Measurements from ENCODE around the gene CPNE5.

- no peak for TF ChIP-seq CTCF (conservative IDR thresholded peaks at IDR 0.05; ENCODE audit: low read depth, low read length)
- TF ChIP-seq EZH2phosphoT487 (IDR thresholded peaks at IDR 0.05; ENCODE audit: borderline replicate concordance, low read length): no peak
- no peak for TF ChIP-seq EZH2 (IDR thresholded peaks at IDR 0.05; ENCODE audit: low read length, unreplicated experiment)
These were observed 26.6 kb upstream of the CPNE5 start for GRCh38 chr6:36865835-36866234.
